Endothelial cell of umbilical vein (primary cell): Measurements from ENCODE around the gene KCNJ16. TPM values are rescaled to one million over a fixed set of nuclear protein-coding genes. Genes with fewer than 3 reads are reported as not detected.

Source experiments
- BruUV-seq: library from RNA; stranded (reverse); fragments of 400-500 nt; replicated peaks from 2 replicates; lab custom pipeline; 2021; lab: Mats Ljungman, UMichigan
- CTCF ChIA-PET: fragments of 300-600, 350-600 bp; sonication (Branson Sonifier 250); formaldehyde crosslinking; loops from one replicate; lab custom pipeline; 2021; ENCODE audit warnings: antibody characterized with exemption, inconsistent platforms; lab: Charles Lee
- POLR2A ChIA-PET: fragments of 300-600, 350-600 bp; sonication (Branson Sonifier 250); formaldehyde crosslinking; loops from one replicate; lab custom pipeline; 2021; ENCODE audit warnings: antibody characterized with exemption, inconsistent platforms; lab: Charles Lee
- DNase-seq: peaks from one replicate; pipeline ENCODE4 v3.0.0-alpha.2; 2011; ENCODE audit warnings: low read depth, low spot score
- FAIRE-seq: peaks from 2 replicates; lab custom pipeline; 2011; peaks lifted over from hg19 to GRCh38; lab: Jason Lieb, UNC
- H2AFZ ChIP-seq: 2 replicates; pipeline ENCODE4 v1.6.0; 2012; ENCODE audit warnings: low read depth, low read length, control low read depth, inconsistent platforms
- H3K27ac ChIP-seq: 2 replicates; pipeline ENCODE4 v1.5.1; 2011; ENCODE audit warnings: low read depth, mild to moderate bottlenecking, control low read depth, low read length, moderate library complexity; ENCODE audit not compliant: insufficient read depth
- H3K27me3 ChIP-seq, 2 experiments: 2 replicates each; pipeline versions ENCODE4 v1.6.0 to v1.6.1; 2011; ENCODE audit warnings: low read length in 2 of 2, mixed read lengths in 1 of 2; ENCODE audit not compliant: control insufficient read depth in 2 of 2, insufficient read depth in 2 of 2
- H3K36me3 ChIP-seq, 2 experiments: 2 replicates in 1 of 2; 3 replicates in 1 of 2; pipeline ENCODE4 v1.5.1; 2011; ENCODE audit warnings: low read length in 2 of 2, mild to moderate bottlenecking in 1 of 2, moderate library complexity in 1 of 2; ENCODE audit not compliant: control insufficient read depth in 2 of 2, insufficient read depth in 2 of 2; ENCODE audit errors: extremely low read depth in 1 of 2
- H3K4me1 ChIP-seq: 3 replicates; pipeline ENCODE4 v1.5.1; 2011; ENCODE audit warnings: mild to moderate bottlenecking, low read length; ENCODE audit not compliant: control insufficient read depth, insufficient read depth; ENCODE audit errors: extremely low read depth
- H3K4me2 ChIP-seq: 2 replicates; pipeline ENCODE4 v1.6.1; 2011; ENCODE audit warnings: low read length, control low read depth, mixed read lengths; ENCODE audit not compliant: insufficient read depth
- H3K4me3 ChIP-seq, 3 experiments: fragments of 200-600 bp in 1 of 3; sonication (generic), shearing (Covaris generic) in 1 of 3; replicated peaks in 1 of 3; 2 replicates each; pipeline ENCODE4 v1.5.1; 2011 to 2016; ENCODE audit warnings: control low read depth in 3 of 3, low read length in 3 of 3, mild to moderate bottlenecking in 2 of 3, inconsistent platforms in 1 of 3, low read depth in 1 of 3, moderate library complexity in 1 of 3; ENCODE audit not compliant: insufficient read depth in 1 of 3
- H3K79me2 ChIP-seq: 2 replicates; pipeline ENCODE4 v1.6.0; 2012; ENCODE audit warnings: low read length, inconsistent platforms; ENCODE audit not compliant: control insufficient read depth, insufficient read depth
- H3K9ac ChIP-seq: replicated peaks from 2 replicates; pipeline ENCODE3; 2011; ENCODE audit warnings: low read length, control low read depth; ENCODE audit not compliant: insufficient read depth; ENCODE audit errors: extremely low read depth
- H3K9me1 ChIP-seq: replicated peaks from 3 replicates; pipeline ENCODE4 v1.6.0; 2011; ENCODE audit warnings: mild to moderate bottlenecking, low read length; ENCODE audit not compliant: control insufficient read depth, insufficient read depth; ENCODE audit errors: extremely low read depth
- H3K9me3 ChIP-seq: replicated peaks from 2 replicates; pipeline ENCODE4 v1.5.1; 2012; ENCODE audit warnings: low read length, inconsistent platforms; ENCODE audit not compliant: control insufficient read depth, insufficient read depth
- H4K20me1 ChIP-seq: replicated peaks from 2 replicates; pipeline ENCODE3; 2011; ENCODE audit warnings: mild to moderate bottlenecking, low read length; ENCODE audit not compliant: control insufficient read depth, insufficient read depth; ENCODE audit errors: extremely low read depth
- CTCF ChIP-seq, 2 donors: IDR thresholded peaks; 1 replicate in 1 of 2; 2 replicates in 1 of 2; pipeline ENCODE4 v1.5.1; 2011; ENCODE audit warnings: low read length in 2 of 2, mild to moderate bottlenecking in 2 of 2, moderate library complexity in 2 of 2, control low read depth in 1 of 2, inconsistent platforms in 1 of 2, low read depth in 1 of 2; ENCODE audit not compliant: insufficient read depth in 1 of 2; ENCODE audit errors: extremely low read depth in 1 of 2
- EZH2 ChIP-seq: IDR thresholded peaks from 2 replicates; pipeline ENCODE4 v1.6.1; 2012; ENCODE audit warnings: borderline replicate concordance, low read depth, mild to moderate bottlenecking, moderate library complexity, low read length, inconsistent platforms; ENCODE audit not compliant: severe bottlenecking
- GATA2 ChIP-seq: IDR thresholded peaks from 2 replicates; pipeline ENCODE4 v1.7.0; 2011; ENCODE audit warnings: low read depth, mild to moderate bottlenecking, moderate library complexity, mixed read lengths, low read length; ENCODE audit not compliant: insufficient read length, insufficient read depth
- JUN ChIP-seq: IDR thresholded peaks from 2 replicates; pipeline ENCODE4 v1.6.1; 2011; ENCODE audit warnings: borderline replicate concordance, low read depth; ENCODE audit not compliant: insufficient read length, insufficient read depth
- MAX ChIP-seq: IDR thresholded peaks from 2 replicates; pipeline ENCODE4 v1.6.1; 2011; ENCODE audit not compliant: insufficient read depth, insufficient read length
- POLR2A ChIP-seq: IDR thresholded peaks from 2 replicates; pipeline ENCODE4 v1.6.1; 2012; ENCODE audit warnings: low read depth, mild to moderate bottlenecking, control low read depth, low read length
- dilution Hi-C: fragments of 300-500 bp; cut with MboI; formaldehyde crosslinking; loops from one replicate; pipeline ENCODE4 v1.15.0; 2019; ENCODE audit warnings: low sequenced_read_pairs; ENCODE audit not compliant: extremely low pct_ligation_motif_present
- intact Hi-C: fragments of 100-400 bp; cut with micrococcal nuclease; formaldehyde crosslinking; loops from one replicate; pipeline ENCODE4 v1.10.0; 2022
- polyA plus RNA-seq, 4 experiments: library from polyadenylated mRNA; depleted of rRNA in 3 of 4; stranded (reverse) in 3 of 4; unstranded in 1 of 4; fragments of >200 nt; gene quantifications; 2 replicates each; pipeline versions ENCODE4 v1.2.1 to v1.2.3, GENCODE V29; 2011 to 2012; ENCODE audit warnings: missing spikeins in 1 of 4
- total RNA-seq: library from RNA; stranded (reverse); gene quantifications from 2 replicates; pipeline ENCODE4 v1.2.3, GENCODE V29; 2021

The KCNJ16 gene
- total and polyA plus RNA-seq, 2 donors (not counting 3 experiments of a cell fraction or from before 2014, with no cell fraction given) = 0.07 TPM; not detected in 1

- no peak overlapping the region for H3K4me3 ChIP-seq
- H3K4me1 ChIP-seq = no peaks in the 10 kb centered on the region
- intact Hi-C loops = no loop called here
- POLR2A ChIA-PET = no interaction called here
- H4K20me1 ChIP-seq = no peaks in the 10 kb centered on the region
- no peaks in the 10 kb centered on the region for H3K36me3 ChIP-seq
- H3K9me1 ChIP-seq = no peaks in the 10 kb centered on the region
- CTCF ChIA-PET = interaction anchor here (0.7 kb wide), 2 partner anchors 100 to 451 kb away, joined by 3 read pairs; no protein-coding TSS in a partner anchor
- no TSS peak for BruUV-seq
- no peak overlapping the region for H2AFZ ChIP-seq
- no peaks in the 10 kb centered on the region for H3K79me2 ChIP-seq
- H3K4me2 ChIP-seq = no peak overlapping the region
- dilution Hi-C loops = no loop called here
- FAIRE-seq (no peak), DNase-seq (no peak)
- no peaks in the 10 kb centered on the region for H3K27me3 ChIP-seq
- no peaks in the 10 kb centered on the region for H3K9me3 ChIP-seq
- no peak overlapping the region for H3K27ac ChIP-seq
- no peak overlapping the region for H3K9ac ChIP-seq
- no peak for TF ChIP-seq JUN
- no peak for TF ChIP-seq GATA2
- no peak for TF ChIP-seq EZH2
- no peak for TF ChIP-seq CTCF (IDR thresholded peaks at IDR 0.05; ENCODE audit: extremely low read depth in 1 of 2, insufficient read depth in 1 of 2, low read depth in 1 of 2, low read length in 2 of 2)
- TF ChIP-seq POLR2A = no peak
- TF ChIP-seq MAX = no peak
Observed at GRCh38 chr17:70060415-70060814, 14.6 kb upstream of the KCNJ16 start.
